Keratinocyte (primary cell): ENCODE measurements around the gene ENPP1. TPM values are rescaled to one million over a fixed set of nuclear protein-coding genes. Genes with fewer than 3 reads are reported as not detected.

Experiments used
- DNase-seq: peaks from one replicate; pipeline ENCODE4 v3.0.0-alpha.2; 2011; ENCODE audit warnings: low read depth, missing footprints, low spot score
- FAIRE-seq: peaks from 2 replicates; lab custom pipeline; 2011; peaks lifted over from hg19 to GRCh38; lab: Jason Lieb, UNC
- H2AFZ ChIP-seq: 2 replicates; pipeline ENCODE4 v1.6.0; 2012; ENCODE audit warnings: low read length, control low read depth, inconsistent platforms; ENCODE audit not compliant: control insufficient read depth
- H3K27ac ChIP-seq: 2 replicates; pipeline ENCODE4 v1.5.1; 2011; ENCODE audit warnings: low read length; ENCODE audit not compliant: control insufficient read depth, insufficient read depth
- H3K27me3 ChIP-seq: 3 replicates; pipeline ENCODE4 v1.6.0; 2011; ENCODE audit warnings: low read length; ENCODE audit not compliant: control insufficient read depth, insufficient read depth; ENCODE audit errors: extremely low read depth
- H3K36me3 ChIP-seq, 2 experiments: 2 replicates in 1 of 2; 3 replicates in 1 of 2; pipeline ENCODE4 v1.5.1; 2011; ENCODE audit warnings: low read length in 2 of 2, mild to moderate bottlenecking in 1 of 2; ENCODE audit not compliant: control insufficient read depth in 2 of 2, insufficient read depth in 2 of 2; ENCODE audit errors: extremely low read depth in 1 of 2
- H3K4me1 ChIP-seq: 3 replicates; pipeline ENCODE4 v1.5.1; 2011; ENCODE audit warnings: low read length; ENCODE audit not compliant: control insufficient read depth, insufficient read depth; ENCODE audit errors: extremely low read depth
- H3K4me2 ChIP-seq: 3 replicates; pipeline ENCODE4 v1.6.0; 2011; ENCODE audit warnings: low read depth, low read length; ENCODE audit not compliant: control insufficient read depth, insufficient read depth; ENCODE audit errors: extremely low read depth
- H3K4me3 ChIP-seq, 3 experiments: fragments of 200-600 bp in 1 of 3; sonication (generic) in 1 of 3; 2 replicates in 2 of 3; 3 replicates in 1 of 3; pipeline ENCODE4 v1.5.1; 2011 to 2016; ENCODE audit warnings: low read length in 3 of 3, mild to moderate bottlenecking in 3 of 3, control low read depth in 2 of 3, inconsistent platforms in 1 of 3, low read depth in 1 of 3, mixed read lengths in 1 of 3, mixed run types in 1 of 3, moderate library complexity in 1 of 3; ENCODE audit not compliant: control insufficient read depth in 2 of 3, insufficient read depth in 2 of 3; ENCODE audit errors: extremely low read depth in 1 of 3
- H3K79me2 ChIP-seq: 2 replicates; pipeline ENCODE4 v1.6.0; 2012; ENCODE audit warnings: low read length; ENCODE audit not compliant: control insufficient read depth, insufficient read depth
- H3K9ac ChIP-seq: 3 replicates; pipeline ENCODE4 v1.6.0; 2011; ENCODE audit warnings: low read length; ENCODE audit not compliant: control insufficient read depth, insufficient read depth; ENCODE audit errors: extremely low read depth
- H3K9me1 ChIP-seq: 3 replicates; pipeline ENCODE4 v1.6.0; 2011; ENCODE audit warnings: low read length; ENCODE audit not compliant: control insufficient read depth, insufficient read depth; ENCODE audit errors: extremely low read depth
- H3K9me3 ChIP-seq: 2 replicates; pipeline ENCODE4 v1.5.1; 2012; ENCODE audit warnings: low read depth, low read length; ENCODE audit not compliant: control insufficient read depth
- H4K20me1 ChIP-seq: 3 replicates; pipeline ENCODE4 v1.6.0; 2011; ENCODE audit warnings: low read length; ENCODE audit not compliant: control insufficient read depth, insufficient read depth; ENCODE audit errors: extremely low read depth
- CTCF ChIP-seq, 3 experiments: IDR thresholded peaks in 1 of 3; conservative IDR thresholded peaks in 1 of 3; optimal IDR thresholded peaks in 1 of 3; 2 replicates in 2 of 3; 3 replicates in 1 of 3; pipeline versions ENCODE3 to v1.5.1; 2011; ENCODE audit warnings: low read length in 3 of 3, mild to moderate bottlenecking in 3 of 3, moderate library complexity in 2 of 3, control low read depth in 1 of 3, inconsistent platforms in 1 of 3; ENCODE audit not compliant: insufficient read depth in 2 of 3; ENCODE audit errors: extremely low read depth in 1 of 3
- EZH2 ChIP-seq: IDR thresholded peaks from one replicate; pipeline ENCODE4 v1.6.1; 2012; ENCODE audit warnings: inconsistent platforms, mild to moderate bottlenecking, low read length, moderate library complexity
- dilution Hi-C: fragments of 300-500 bp; cut with MboI; formaldehyde crosslinking; loops from one replicate; pipeline ENCODE4 v1.7.0; 2020; ENCODE audit warnings: low sequenced_read_pairs; ENCODE audit not compliant: extremely low pct_ligation_motif_present
- polyA plus RNA-seq, 5 experiments: library from polyadenylated mRNA; depleted of rRNA in 3 of 5; stranded (reverse) in 3 of 5; stranded (forward) in 1 of 5; unstranded in 1 of 5; fragments of >200 nt; gene quantifications; 1 replicate in 1 of 5; 2 replicates in 3 of 5; 3 replicates in 1 of 5; pipeline versions ENCODE4 v1.2.1 to v1.2.3, GENCODE V29; 2011 to 2012; ENCODE audit warnings: missing spikeins in 2 of 5, low read depth in 1 of 5, low replicate concordance in 1 of 5
- small RNA-seq, 3 experiments: library from RNA; depleted of rRNA; stranded (forward); fragments of <200 nt; gene quantifications; one replicate each; pipeline ENCODE3, GENCODE V24; 2012; ENCODE audit warnings: low read depth in 3 of 3, low replicate concordance in 1 of 3; ENCODE audit not compliant: insufficient read length in 3 of 3

Gene ENPP1
- polyA plus RNA-seq, 1 donor (not counting 4 experiments of a cell fraction or from before 2014, with no cell fraction given) = 0.34 TPM

- TF ChIP-seq CTCF (optimal IDR thresholded peaks at IDR 0.05 in 1 of 3, IDR thresholded peaks at IDR 0.05 in 1 of 3, conservative IDR thresholded peaks at IDR 0.05 in 1 of 3; ENCODE audit: extremely low read depth in 1 of 3, insufficient read depth in 2 of 3, low read length in 3 of 3) (no peak), EZH2 (no peak)
- Histone ChIP-seq H2AFZ (no peak overlapping the region), H3K36me3 (no peaks in the 10 kb centered on the region), H3K27me3 (no peaks in the 10 kb centered on the region), H3K79me2 (no peaks in the 10 kb centered on the region), H3K9ac (no peak overlapping the region), H3K4me1 (no peaks in the 10 kb centered on the region), H3K4me2 (no peak overlapping the region), H4K20me1 (no peaks in the 10 kb centered on the region), H3K27ac (no peak overlapping the region), H3K9me1 (no peaks in the 10 kb centered on the region), H3K4me3 (no peak overlapping the region), H3K9me3 (no peaks in the 10 kb centered on the region)
- dilution Hi-C loops = no loop called here
- no peak for FAIRE-seq
- no peak for DNase-seq
Observed at GRCh38 chr6:131937703-131938631, 130.1 kb downstream of the ENPP1 start.

Small RNA genes within 50 kb of the gene (small RNA-seq; reads per million reads assigned to genes)
- gene MIR548H5 (0 reads per million in 3 experiments), gene SELENOKP2 (0 reads per million in 3 experiments)

Other genes with a start within 250 kb of the ENPP1 start
- gene ARG1, start 234.8 kb upstream of the ENPP1 start, polyA plus RNA-seq = 0.13 to 0.17 TPM in 2 of 3 replicates, not detected in the other
- gene MED23, start 179.8 kb upstream of the ENPP1 start, polyA plus RNA-seq = 13.9 to 24.9 TPM (median 22.4 TPM) in 3 replicates
- gene ENPP3, start 170.7 kb upstream of the ENPP1 start, polyA plus RNA-seq = not detected in 3 replicates
- not detected in 3 replicates for gene OR2A4, start 106.6 kb upstream of the ENPP1 start, polyA plus RNA-seq
- not detected in 3 replicates for gene CTAGE9, start 97.0 kb upstream of the ENPP1 start, polyA plus RNA-seq
- gene CCN2, start 143.4 kb downstream of the ENPP1 start, polyA plus RNA-seq = 41.4 to 108 TPM (median 78.2 TPM) in 3 replicates